Adrenal gland (tissue), 12 donors: ENCODE data around the gene NECAB2. TPM values are rescaled to one million over a fixed set of nuclear protein-coding genes. Genes with fewer than 3 reads are reported as not detected.

Source experiments
- DNase-seq, 7 donors: peaks; one replicate each; pipeline ENCODE4 v3.0.0-alpha.2; 2019 to 2020
- H3K27ac ChIP-seq, 5 donors: fragments of 200-600 bp; sonication (generic) in 4 of 5; 1 replicate in 3 of 5; 2 replicates in 2 of 5; pipeline versions ENCODE4 v1.5.1 to v1.8.0; 2016 to 2020; ENCODE audit warnings: mild to moderate bottlenecking in 1 of 5
- H3K27me3 ChIP-seq: fragments of 200-600 bp; 2 replicates; pipeline ENCODE4 v1.8.0; 2021
- H3K36me3 ChIP-seq, 2 donors: fragments of 200-600 bp; replicated peaks in 1 of 2; 1 replicate in 1 of 2; 2 replicates in 1 of 2; pipeline versions ENCODE4 v1.5.1 to v1.8.0; 2018 to 2022
- H3K4me1 ChIP-seq, 2 donors: fragments of 200-600 bp; replicated peaks in 1 of 2; 1 replicate in 1 of 2; 2 replicates in 1 of 2; pipeline versions ENCODE4 v1.5.1 to v1.8.0; 2018 to 2021
- H3K4me3 ChIP-seq, 4 donors: fragments of 200-600 bp; sonication (generic) in 3 of 4; one replicate each; pipeline ENCODE4 v1.5.1; 2016 to 2018
- H3K9me3 ChIP-seq, 3 donors: fragments of 200-600 bp; sonication (generic) in 1 of 3; replicated peaks in 1 of 3; 1 replicate in 2 of 3; 2 replicates in 1 of 3; pipeline versions ENCODE4 v1.5.1 to v1.8.0; 2016 to 2021
- CTCF ChIP-seq, 6 experiments: fragments of 450-650 bp in 4 of 6; fragments of 200-600 bp in 2 of 6; sonication (generic) in 1 of 6; IDR thresholded peaks; 1 replicate in 5 of 6; 2 replicates in 1 of 6; pipeline versions ENCODE4 v1.5.1 to v1.8.0; 2016 to 2021; ENCODE audit warnings: antibody characterized with exemption in 6 of 6, mild to moderate bottlenecking in 2 of 6, moderate library complexity in 1 of 6
- POLR2A ChIP-seq, 2 donors: fragments of 450-650 bp; IDR thresholded peaks; one replicate each; pipeline ENCODE4 v1.6.1; 2017; ENCODE audit warnings: antibody characterized with exemption in 2 of 2, mild to moderate bottlenecking in 2 of 2, moderate library complexity in 1 of 2
- WGBS, 4 donors: extraction: QIAGEN DNeasy Blood & Tissue Kit in 2 of 4; methylation state at CpG; one replicate each; pipeline versions ENCODE4 v1.1.5 to v1.1.7; 2013 to 2017; 5-methylcytosine and 5-hydroxymethylcytosine counted together
- intact Hi-C, 2 donors: fragments of 100-400 bp; cut with DNase I; formaldehyde crosslinking; loops; one replicate each; pipeline versions ENCODE4 v1.14.1 to v1.15.0; 2022 to 2023
- polyA plus RNA-seq, 3 donors: library from polyadenylated mRNA; stranded (reverse); fragments of 200-250 nt in 2 of 3; fragments of 350-450 nt in 1 of 3; fragmentation: Illumina TruSeq in 1 of 3; extraction: RNeasy Lipid Tissue Mini Kit (QIAGEN cat#74804) in 1 of 3; gene quantifications; one replicate each; pipeline ENCODE4 v1.2.3, GENCODE V29; 2013 to 2014
- total RNA-seq, 9 donors: library from RNA; depleted of rRNA in 4 of 9; stranded (reverse); fragments of >200 nt in 4 of 9; fragments of 120-200 nt in 1 of 9; fragmentation: NEBNext Ultra II Directional in 1 of 9; extraction: Animal tissue kit (Norgen Biotek cat#: 25700) in 1 of 9; gene quantifications; one replicate each; pipeline versions ENCODE4 v1.1.0 to v1.2.4, GENCODE V29; 2013 to 2023
- donor health status: healthy with polysubstance abuse.
- donor health status: Bipolar disorder and iron deficiency.
- donor health status: DM: yes; HTN: yes; CAD: no.
- donor health status: DM: no; HTN: no; CAD: no.
- donor health status: DM: no; HTN: no; CAD: no.
- donor health status: DM: yes; HTN: yes; CAD: no.

Gene NECAB2
- total and polyA plus RNA-seq, 12 donors = 0.14 to 2.1 (median 0.36) TPM; not detected in 3

- Histone ChIP-seq H3K4me1 (peaks cover 0 to 15% of the 10 kb centered on the region in 2 donors), H3K36me3 (peaks cover 0 to 57% of the 10 kb centered on the region in 2 donors), H3K27ac (peak overlapping the region in 2 of 5 donors; percentile 75 to 78), H3K27me3 (no peaks in the 10 kb centered on the region), H3K9me3 (no peaks in the 10 kb centered on the region), H3K4me3 (no peak overlapping the region)
- peak; percentile 66 to 87 (median 74) for DNase-seq
- TF ChIP-seq POLR2A (IDR thresholded peaks at IDR 0.05) (peak in 1 of 2 donors; percentile 13), CTCF (IDR thresholded peaks at IDR 0.05) (no peak)
- 66 to 76% (median 69%) methylated on average over 21 to 22 of the region's 22 CpGs for WGBS, 4 donors
- intact Hi-C loops = loop anchor here (10.0 kb wide), 2 partner anchors 221 to 521 kb away; partner anchors contain the start of gene TAF1C (in 1 of the 2)
Measured at GRCh38 chr16:83963277-83964119, 4.5 kb upstream of the NECAB2 start.

- H3K36me3 ChIP-seq = peaks cover 0 to 46% of the 10 kb centered on the region in 2 donors
- no peak for DNase-seq
Measured at GRCh38 chr16:83964684-83965443, 3.2 kb upstream of the NECAB2 start.

GRCh38 chr16:83965444-83966152, 2.4 kb upstream of the NECAB2 start:
- 94 to 100% (median 95%) methylated on average over 1 to 36 of the region's 36 CpGs for WGBS, 4 donors
- intact Hi-C loops = loop anchor here (5.0 to 10.0 kb wide), 4 partner anchors 38 to 519 kb away; partner anchors contain the start of gene TAF1C (in 1 of the 2)
- TF ChIP-seq POLR2A (IDR thresholded peaks at IDR 0.05) = no peak
- TF ChIP-seq CTCF (IDR thresholded peaks at IDR 0.05) = no peak
- no peaks in the 10 kb centered on the region for H3K27me3 ChIP-seq
- no peak for DNase-seq
- H3K4me3 ChIP-seq = no peak overlapping the region
- no peak overlapping the region for H3K27ac ChIP-seq
- peaks cover 0 to 39% of the 10 kb centered on the region in 2 donors for H3K36me3 ChIP-seq
- H3K4me1 ChIP-seq = no peaks in the 10 kb centered on the region
- no peaks in the 10 kb centered on the region for H3K9me3 ChIP-seq

More at GRCh38 chr16:83964684-83965443, 3.2 kb upstream of the NECAB2 start:
- Histone ChIP-seq H3K27me3 (no peaks in the 10 kb centered on the region), H3K27ac (no peak overlapping the region), H3K4me3 (no peak overlapping the region), H3K9me3 (no peaks in the 10 kb centered on the region), H3K4me1 (peaks cover 0 to 2% of the 10 kb centered on the region in 2 donors)
- intact Hi-C loops = loop anchor here (5.0 to 10.0 kb wide), 4 partner anchors 38 to 520 kb away; partner anchors contain the start of gene TAF1C (in 1 of the 2)
- 94 to 98% (median 95%) methylated on average over 5 to 26 of the region's 26 CpGs for WGBS, 4 donors
- TF ChIP-seq POLR2A (IDR thresholded peaks at IDR 0.05) (no peak), CTCF (IDR thresholded peaks at IDR 0.05) (no peak)
